ENCODE data around the gene WDR93.
A peak's percentile ranks its signal among the peaks of the same experiment; 100 is the strongest.

WDR93 gene
- total RNA-seq: 0 to 0.13 (median 0) reads per million in 9 experiments

GRCh38 chr15:89690276-89691218, at the start of gene WDR93, which contains the start of gene PEX11A:
Gene WDR93 (plus strand): TSS chr15:89690811. CDS start chr15:89701747, 10,936 bp downstream.
Gene PEX11A (minus strand): TSS chr15:89690754. CDS start chr15:89690632, 122 bp downstream.
- H3K27me3 Mint-ChIP-seq: no peaks in the 10 kb centered on the region
- peak within 1 kb of the TSS; percentile 89 to 92 for H3K27ac Mint-ChIP-seq
- ATAC-seq (replicated peaks) (peak; percentile 83), DNase-seq (peak; percentile 57 to 66 (median 63))
- H3K36me3 Mint-ChIP-seq (ENCODE audit: insufficient read depth): peaks cover 9% of the 10 kb centered on the region
- H3K4me1 Mint-ChIP-seq (ENCODE audit: low read depth in 2 of 2): peaks cover 11 to 19% of the 10 kb centered on the region in 2 donors
- peak within 1 kb of the TSS; percentile 86 to 94 for H3K4me3 Mint-ChIP-seq
- H3K9me3 Mint-ChIP-seq: no peaks in the 10 kb centered on the region

- Mint-ChIP-seq H3K36me3 (ENCODE audit: insufficient read depth) (no peaks in the 10 kb centered on the region), H3K9me3 (no peaks in the 10 kb centered on the region), H3K4me3 (no peak overlapping the region)
Measured at GRCh38 chr15:89641053-89641452, 49.6 kb upstream of the WDR93 start.

GRCh38 chr15:89642106-89642505, 48.5 kb upstream of the WDR93 start:
- no peak overlapping the region for H3K27ac Mint-ChIP-seq
- ATAC-seq (replicated peaks) (no peak), DNase-seq (no peak)
- peaks cover 0 to 24% of the 10 kb centered on the region in 2 donors for H3K27me3 Mint-ChIP-seq
- H3K9me3 Mint-ChIP-seq: no peaks in the 10 kb centered on the region
- H3K36me3 Mint-ChIP-seq (ENCODE audit: insufficient read depth): no peaks in the 10 kb centered on the region
- peaks cover under 1 to 2% of the 10 kb centered on the region in 2 donors for H3K4me1 Mint-ChIP-seq (ENCODE audit: low read depth in 2 of 2)
- no peak overlapping the region for H3K4me3 Mint-ChIP-seq

More at GRCh38 chr15:89641053-89641452, 49.6 kb upstream of the WDR93 start:
- no peak overlapping the region for H3K27ac Mint-ChIP-seq
- ATAC-seq (replicated peaks): no peak
- peaks cover 0 to 14% of the 10 kb centered on the region in 2 donors for H3K27me3 Mint-ChIP-seq
- no peaks in the 10 kb centered on the region for H3K4me1 Mint-ChIP-seq (ENCODE audit: low read depth in 2 of 2)
- no peak for DNase-seq

- Mint-ChIP-seq H3K9me3 (no peaks in the 10 kb centered on the region), H3K36me3 (ENCODE audit: insufficient read depth) (no peaks in the 10 kb centered on the region), H3K4me3 (no peak overlapping the region), H3K27me3 (peaks cover 0 to 31% of the 10 kb centered on the region in 2 donors), H3K4me1 (ENCODE audit: low read depth in 2 of 2) (peaks cover 3 to 5% of the 10 kb centered on the region in 2 donors), H3K27ac (no peak overlapping the region)
- DNase-seq (no peak), ATAC-seq (replicated peaks) (no peak)
Measured at GRCh38 chr15:89645680-89646079, 44.9 kb upstream of the WDR93 start.

- Mint-ChIP-seq H3K4me1 (ENCODE audit: low read depth in 2 of 2) (peaks cover 3 to 5% of the 10 kb centered on the region in 2 donors), H3K27ac (no peak overlapping the region), H3K9me3 (no peaks in the 10 kb centered on the region), H3K4me3 (no peak overlapping the region), H3K27me3 (peaks cover 0 to 25% of the 10 kb centered on the region in 2 donors), H3K36me3 (ENCODE audit: insufficient read depth) (no peaks in the 10 kb centered on the region)
- no peak for ATAC-seq (replicated peaks)
- no peak for DNase-seq
Measured at GRCh38 chr15:89646416-89647141, 44.0 kb upstream of the WDR93 start.

- Mint-ChIP-seq H3K4me3 (no peak overlapping the region), H3K27me3 (peaks cover 4 to 31% of the 10 kb centered on the region in 2 donors), H3K9me3 (no peaks in the 10 kb centered on the region), H3K36me3 (ENCODE audit: insufficient read depth) (no peaks in the 10 kb centered on the region), H3K4me1 (ENCODE audit: low read depth in 2 of 2) (peaks cover 3 to 5% of the 10 kb centered on the region in 2 donors), H3K27ac (no peak overlapping the region)
- peak; percentile 45 for ATAC-seq (replicated peaks)
- peak; percentile 53 to 56 (median 56) for DNase-seq
Measured at GRCh38 chr15:89647191-89647851, 43.3 kb upstream of the WDR93 start.

- Mint-ChIP-seq H3K9me3 (no peaks in the 10 kb centered on the region), H3K36me3 (ENCODE audit: insufficient read depth) (no peaks in the 10 kb centered on the region), H3K4me1 (ENCODE audit: low read depth in 2 of 2) (peaks cover 3 to 5% of the 10 kb centered on the region in 2 donors), H3K27ac (no peak overlapping the region), H3K4me3 (no peak overlapping the region), H3K27me3 (peaks cover 13 to 42% of the 10 kb centered on the region in 2 donors)
- ATAC-seq (replicated peaks) (no peak), DNase-seq (no peak)
Measured at GRCh38 chr15:89648106-89649012, 42.3 kb upstream of the WDR93 start.

GRCh38 chr15:89649013-89649625, 41.5 kb upstream of the WDR93 start:
- DNase-seq (no peak), ATAC-seq (replicated peaks) (no peak)
- peaks cover 3 to 5% of the 10 kb centered on the region in 2 donors for H3K4me1 Mint-ChIP-seq (ENCODE audit: low read depth in 2 of 2)
- no peaks in the 10 kb centered on the region for H3K36me3 Mint-ChIP-seq (ENCODE audit: insufficient read depth)
- no peak overlapping the region for H3K4me3 Mint-ChIP-seq
- peaks cover 20 to 49% of the 10 kb centered on the region in 2 donors for H3K27me3 Mint-ChIP-seq
- no peak overlapping the region for H3K27ac Mint-ChIP-seq
- no peaks in the 10 kb centered on the region for H3K9me3 Mint-ChIP-seq

GRCh38 chr15:89649716-89650115, 40.9 kb upstream of the WDR93 start:
- no peak for ATAC-seq (replicated peaks)
- no peaks in the 10 kb centered on the region for H3K9me3 Mint-ChIP-seq
- H3K36me3 Mint-ChIP-seq (ENCODE audit: insufficient read depth): no peaks in the 10 kb centered on the region
- peaks cover 8 to 10% of the 10 kb centered on the region in 2 donors for H3K4me1 Mint-ChIP-seq (ENCODE audit: low read depth in 2 of 2)
- H3K4me3 Mint-ChIP-seq: no peak overlapping the region
- no peak overlapping the region for H3K27ac Mint-ChIP-seq
- no peak for DNase-seq
- H3K27me3 Mint-ChIP-seq: peaks cover 26 to 55% of the 10 kb centered on the region in 2 donors

- Mint-ChIP-seq H3K36me3 (ENCODE audit: insufficient read depth) (no peaks in the 10 kb centered on the region), H3K27me3 (peaks cover 45 to 65% of the 10 kb centered on the region in 2 donors), H3K4me1 (ENCODE audit: low read depth in 2 of 2) (peaks cover 9 to 12% of the 10 kb centered on the region in 2 donors), H3K4me3 (no peak overlapping the region), H3K27ac (no peak overlapping the region), H3K9me3 (no peaks in the 10 kb centered on the region)
- DNase-seq (no peak), ATAC-seq (replicated peaks) (no peak)
Measured at GRCh38 chr15:89652131-89652530, 38.5 kb upstream of the WDR93 start.

GRCh38 chr15:89652666-89653065, 37.9 kb upstream of the WDR93 start:
- no peak for ATAC-seq (replicated peaks)

GRCh38 chr15:89653578-89653977, 37.0 kb upstream of the WDR93 start:
- no peak for DNase-seq
- Mint-ChIP-seq H3K36me3 (ENCODE audit: insufficient read depth) (no peaks in the 10 kb centered on the region), H3K27ac (no peak overlapping the region), H3K4me1 (ENCODE audit: low read depth in 2 of 2) (peaks cover 6 to 10% of the 10 kb centered on the region in 2 donors), H3K27me3 (peaks cover 45 to 70% of the 10 kb centered on the region in 2 donors), H3K4me3 (no peak overlapping the region), H3K9me3 (no peaks in the 10 kb centered on the region)
- no peak for ATAC-seq (replicated peaks)

More at GRCh38 chr15:89652666-89653065, 37.9 kb upstream of the WDR93 start:
- no peak for DNase-seq
- Mint-ChIP-seq H3K27ac (no peak overlapping the region), H3K9me3 (no peaks in the 10 kb centered on the region), H3K4me1 (ENCODE audit: low read depth in 2 of 2) (peaks cover 6 to 10% of the 10 kb centered on the region in 2 donors), H3K27me3 (peaks cover 45 to 65% of the 10 kb centered on the region in 2 donors), H3K36me3 (ENCODE audit: insufficient read depth) (no peaks in the 10 kb centered on the region), H3K4me3 (no peak overlapping the region)

All from effector memory CD8-positive, alpha-beta T cell (primary cell).